ENCODE data around the gene HEBP2. TPM values are rescaled to one million over a fixed set of nuclear protein-coding genes. Genes with fewer than 3 reads are reported as not detected.

HEBP2 gene
- total RNA-seq, 1 donor from 2014 or later = 11.9 TPM

- TF ChIP-seq CTCF (IDR thresholded peaks at IDR 0.05) (no peak), EZH2phosphoT487 (IDR thresholded peaks at IDR 0.05) (no peak), EZH2 (IDR thresholded peaks at IDR 0.05) (no peak)
- no peaks in the 10 kb centered on the region for H3K27me3 ChIP-seq
- no peaks in the 10 kb centered on the region for H3K4me1 ChIP-seq
- Mint-ChIP-seq H3K27me3 (ENCODE audit: insufficient read depth, low read depth) (no peaks in the 10 kb centered on the region), H3K36me3 (peaks cover 23% of the 10 kb centered on the region), H3K9me3 (no peaks in the 10 kb centered on the region), H3K27ac (peak overlapping the region; percentile 50), H3K4me1 (no peaks in the 10 kb centered on the region), H3K4me3 (no peak overlapping the region)
- no peak for DNase-seq (ENCODE audit: low spot score)
- H3K4me3 ChIP-seq = no peak overlapping the region
- no peak overlapping the region for H3K27ac ChIP-seq
- H3K9ac ChIP-seq = no peak overlapping the region
- no peaks in the 10 kb centered on the region for H4K20me1 ChIP-seq (ENCODE audit: low read depth)
- no peak overlapping the region for H2AFZ ChIP-seq (replicated peaks)
- no peaks in the 10 kb centered on the region for H3F3A ChIP-seq (ENCODE audit: low read depth)
- H3K9me3 ChIP-seq (ENCODE audit: low read depth) = no peaks in the 10 kb centered on the region
- no peaks in the 10 kb centered on the region for H3K36me3 ChIP-seq
- no peak overlapping the region for H3K4me2 ChIP-seq
- H3K79me2 ChIP-seq (ENCODE audit: low read depth) = no peaks in the 10 kb centered on the region
These were observed 52.4 kb downstream of the HEBP2 start for GRCh38 chr6:138456401-138456790.

GRCh38 chr6:138461647-138462046 is 57.6 kb downstream of the HEBP2 start:
- Histone ChIP-seq H3K9me3 (ENCODE audit: low read depth) (no peaks in the 10 kb centered on the region), H3K9ac (no peak overlapping the region), H3K4me1 (no peaks in the 10 kb centered on the region), H4K20me1 (ENCODE audit: low read depth) (no peaks in the 10 kb centered on the region), H3K27ac (no peak overlapping the region), H3K79me2 (ENCODE audit: low read depth) (no peaks in the 10 kb centered on the region), H2AFZ (replicated peaks) (no peak overlapping the region), H3K36me3 (no peaks in the 10 kb centered on the region), H3F3A (ENCODE audit: low read depth) (no peaks in the 10 kb centered on the region), H3K4me3 (no peak overlapping the region), H3K27me3 (no peaks in the 10 kb centered on the region), H3K4me2 (no peak overlapping the region)
- no peak for DNase-seq (ENCODE audit: low spot score)
- no peaks in the 10 kb centered on the region for H3K9me3 Mint-ChIP-seq
- no peaks in the 10 kb centered on the region for H3K4me1 Mint-ChIP-seq
- H3K27me3 Mint-ChIP-seq (ENCODE audit: insufficient read depth, low read depth) = peaks cover 3% of the 10 kb centered on the region
- peaks cover 53% of the 10 kb centered on the region for H3K36me3 Mint-ChIP-seq
- no peak overlapping the region for H3K4me3 Mint-ChIP-seq
- TF ChIP-seq EZH2 (IDR thresholded peaks at IDR 0.05) (no peak), EZH2phosphoT487 (IDR thresholded peaks at IDR 0.05) (no peak), CTCF (IDR thresholded peaks at IDR 0.05) (no peak)
- H3K27ac Mint-ChIP-seq = no peak overlapping the region

- H3K27me3 ChIP-seq = no peaks in the 10 kb centered on the region
- H3K4me2 ChIP-seq = no peak overlapping the region
- no peak for DNase-seq (ENCODE audit: low spot score)
- Mint-ChIP-seq H3K27ac (no peak overlapping the region), H3K27me3 (ENCODE audit: insufficient read depth, low read depth) (peaks cover 3% of the 10 kb centered on the region), H3K9me3 (no peaks in the 10 kb centered on the region), H3K4me3 (no peak overlapping the region), H3K4me1 (no peaks in the 10 kb centered on the region), H3K36me3 (peaks cover 59% of the 10 kb centered on the region)
- no peaks in the 10 kb centered on the region for H3K9me3 ChIP-seq (ENCODE audit: low read depth)
- H3K9ac ChIP-seq = no peak overlapping the region
- no peak for TF ChIP-seq CTCF (IDR thresholded peaks at IDR 0.05)
- TF ChIP-seq EZH2phosphoT487 (IDR thresholded peaks at IDR 0.05) = no peak
- no peak for TF ChIP-seq EZH2 (IDR thresholded peaks at IDR 0.05)
- no peak overlapping the region for H2AFZ ChIP-seq (replicated peaks)
- H3K79me2 ChIP-seq (ENCODE audit: low read depth) = no peaks in the 10 kb centered on the region
- no peak overlapping the region for H3K4me3 ChIP-seq
- H3K4me1 ChIP-seq = no peaks in the 10 kb centered on the region
- no peak overlapping the region for H3K27ac ChIP-seq
- no peaks in the 10 kb centered on the region for H3K36me3 ChIP-seq
- H3F3A ChIP-seq (ENCODE audit: low read depth) = no peaks in the 10 kb centered on the region
- no peaks in the 10 kb centered on the region for H4K20me1 ChIP-seq (ENCODE audit: low read depth)
These were observed 60.1 kb downstream of the HEBP2 start for GRCh38 chr6:138464085-138464484.
